ENCODE results near the gene ELOVL1. TPM values are rescaled to one million over a fixed set of nuclear protein-coding genes. Genes with fewer than 3 reads are reported as not detected.

Gene ELOVL1
- polyA plus RNA-seq, 1 donor from 2014 or later = 69.6 TPM

- Mint-ChIP-seq H3K27me3 (peaks cover 4% of the 10 kb centered on the region), H3K36me3 (peaks cover 1% of the 10 kb centered on the region), H3K4me1 (peaks cover 0 to 2% (median 0%) of the 10 kb centered on the region in 3 donors), H3K27ac (peak overlapping the region in 1 of 3 donors; percentile 41), H3K4me3 (no peak overlapping the region), H3K9me3 (no peaks in the 10 kb centered on the region)
Observed at GRCh38 chr1:43316738-43317520, 50.9 kb downstream of the ELOVL1 start.

DNA sequence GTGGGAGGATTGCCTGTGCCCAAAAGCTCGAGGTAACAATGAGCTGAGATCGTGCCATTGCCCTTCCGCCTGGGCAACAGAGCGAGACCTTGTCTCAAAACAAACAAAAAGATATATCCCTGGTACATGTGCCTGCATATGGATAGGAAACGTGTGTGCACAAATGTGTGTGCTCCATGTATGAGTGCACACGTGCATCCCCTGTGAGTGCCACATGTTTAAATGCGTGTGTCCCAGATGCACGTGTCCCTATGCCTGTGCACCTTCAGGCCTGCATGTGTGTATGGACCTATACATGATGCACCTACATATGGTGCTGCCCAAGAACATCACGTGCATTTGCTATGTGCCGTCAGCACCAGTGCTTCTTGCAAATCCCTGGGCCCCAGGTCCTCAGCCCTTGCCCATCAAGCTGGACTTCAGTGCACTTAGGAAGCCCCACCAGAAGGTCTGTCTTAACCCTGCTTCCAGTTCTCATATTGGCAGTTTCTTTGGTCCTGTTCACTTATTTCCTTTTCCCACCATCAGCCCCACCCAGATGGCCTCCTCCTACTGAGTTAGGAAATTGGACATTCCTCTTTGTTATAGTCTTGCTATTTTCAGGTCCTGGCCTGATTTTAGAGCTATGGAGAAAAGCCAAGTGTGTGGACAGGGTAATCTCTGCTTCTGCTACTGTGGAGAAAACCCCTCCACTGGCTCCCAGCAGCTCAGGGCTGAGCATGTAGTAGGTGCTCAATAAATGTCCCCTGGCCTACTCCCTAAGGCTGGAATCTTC lies 51.7 kb downstream of the ELOVL1 start:
- no peaks in the 10 kb centered on the region for H3K9me3 Mint-ChIP-seq
- H3K4me1 Mint-ChIP-seq = peaks cover 0 to 2% (median 0%) of the 10 kb centered on the region in 3 donors
- no peaks in the 10 kb centered on the region for H3K36me3 Mint-ChIP-seq
- no peak overlapping the region for H3K4me3 Mint-ChIP-seq
- peaks cover 4% of the 10 kb centered on the region for H3K27me3 Mint-ChIP-seq
- H3K27ac Mint-ChIP-seq = no peak overlapping the region

- Mint-ChIP-seq H3K27ac (no peak overlapping the region), H3K4me3 (no peak overlapping the region), H3K36me3 (no peaks in the 10 kb centered on the region), H3K9me3 (no peaks in the 10 kb centered on the region), H3K4me1 (peaks cover 0 to 2% (median 0%) of the 10 kb centered on the region in 3 donors), H3K27me3 (peaks cover 4% of the 10 kb centered on the region)
Observed at GRCh38 chr1:43315481-43315880, 52.3 kb downstream of the ELOVL1 start.

GRCh38 chr1:43314233-43314632 lies 53.6 kb downstream of the ELOVL1 start:
- Mint-ChIP-seq H3K36me3 (no peaks in the 10 kb centered on the region), H3K4me1 (peaks cover 0 to 2% (median 0%) of the 10 kb centered on the region in 3 donors), H3K27me3 (peaks cover 4% of the 10 kb centered on the region), H3K27ac (no peak overlapping the region), H3K4me3 (no peak overlapping the region), H3K9me3 (no peaks in the 10 kb centered on the region)

DNA sequence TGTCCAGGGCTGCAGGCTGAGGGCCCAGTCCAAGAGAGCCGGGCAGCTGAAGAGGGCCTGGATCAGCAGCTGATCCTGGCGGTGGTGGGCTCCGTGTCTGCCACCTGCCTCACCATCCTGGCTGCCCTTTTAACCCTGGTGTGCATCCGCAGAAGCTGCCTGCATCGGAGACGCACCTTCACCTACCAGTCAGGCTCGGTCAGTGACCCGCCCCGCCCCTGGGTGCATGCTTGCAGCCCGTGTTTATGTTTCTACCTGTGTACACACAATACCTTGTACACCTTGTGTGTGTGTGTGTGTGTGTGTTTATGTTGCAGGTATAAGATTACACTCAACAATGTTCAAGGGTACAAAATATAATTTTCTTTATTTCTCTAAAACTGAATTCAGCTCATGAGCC lies 54.0 kb downstream of the ELOVL1 start:
- H3K27ac Mint-ChIP-seq = no peak overlapping the region
- H3K4me3 Mint-ChIP-seq = no peak overlapping the region
- no peaks in the 10 kb centered on the region for H3K36me3 Mint-ChIP-seq
- peaks cover 4% of the 10 kb centered on the region for H3K27me3 Mint-ChIP-seq
- no peaks in the 10 kb centered on the region for H3K9me3 Mint-ChIP-seq
- peaks cover 0 to 2% (median 0%) of the 10 kb centered on the region in 3 donors for H3K4me1 Mint-ChIP-seq

Other genes starting within 250 kb of the ELOVL1 start
- 52.5 TPM for gene EBNA1BP2, start 195.7 kb downstream of the ELOVL1 start, polyA plus RNA-seq
- gene CFAP57, start 195.7 kb downstream of the ELOVL1 start, polyA plus RNA-seq = 0.14 TPM
- gene TMEM125, start 98.0 kb downstream of the ELOVL1 start, polyA plus RNA-seq = not detected
- gene C1orf210, start 82.4 kb downstream of the ELOVL1 start, polyA plus RNA-seq = not detected
- not detected for gene TIE1, start 67.0 kb downstream of the ELOVL1 start, polyA plus RNA-seq
- gene MPL, start 30.2 kb downstream of the ELOVL1 start, polyA plus RNA-seq = not detected
- 0.58 TPM for gene CDC20, start 9.0 kb downstream of the ELOVL1 start, polyA plus RNA-seq
- gene MED8, start 21.8 kb upstream of the ELOVL1 start, polyA plus RNA-seq = 45.4 TPM
- gene SZT2, start 21.9 kb upstream of the ELOVL1 start, polyA plus RNA-seq = 8.0 TPM
- 6.5 TPM for gene HYI, start 85.9 kb upstream of the ELOVL1 start, polyA plus RNA-seq
- not detected for gene PTPRF, start 162.9 kb upstream of the ELOVL1 start, polyA plus RNA-seq